NOMO-1 treated with dmso at 0.1 percent for 144 hours (cell line): ENCODE measurements around the gene ARHGAP10.

Experiments used
- DNase-seq: peaks from one replicate; lab custom pipeline; 2025; ENCODE audit not compliant: unreplicated experiment; lab: John Stamatoyannopoulos, UW

The ARHGAP10 gene

GRCh38 chr4:148118179-148118578 lies 386.3 kb downstream of the ARHGAP10 start:
- no peak for DNase-seq

GRCh38 chr4:148118633-148119032 lies 386.7 kb downstream of the ARHGAP10 start:
- DNase-seq, result no peak

GRCh38 chr4:148120216-148120615 lies 388.3 kb downstream of the ARHGAP10 start:
- DNase-seq, result no peak
